GM12891 (cell line): Measurements from ENCODE around the gene DUSP21.
"Not testable (repeated sequence)": the region's sequence is repeated elsewhere in the genome, so short reads cannot be mapped to it uniquely, and the experiment has no call there.

Source experiments
- DNase-seq: peaks from one replicate; pipeline ENCODE4 v3.0.0; 2011; ENCODE audit warnings: low spot score; ENCODE audit not compliant: insufficient read length
- FAIRE-seq: peaks from 2 replicates; lab custom pipeline; 2011; peaks lifted over from hg19 to GRCh38; lab: Jason Lieb, UNC
- PAX5 ChIP-seq: IDR thresholded peaks from 2 replicates; pipeline ENCODE4 v1.6.1; 2011; ENCODE audit warnings: low read length, moderate library complexity, mild to moderate bottlenecking; ENCODE audit not compliant: insufficient read depth, severe bottlenecking
- POLR2A ChIP-seq: IDR thresholded peaks from 2 replicates; pipeline ENCODE4 v1.6.1; 2011; ENCODE audit warnings: low read depth, low read length, control low read depth
- POLR2AphosphoS5 ChIP-seq: IDR thresholded peaks from 2 replicates; pipeline ENCODE4 v1.6.1; 2011; ENCODE audit warnings: low read depth, low read length, control low read depth
- POU2F2 ChIP-seq: IDR thresholded peaks from 2 replicates; pipeline ENCODE4 v1.6.1; 2011; ENCODE audit warnings: low read depth, mild to moderate bottlenecking, control low read depth, low read length, moderate library complexity
- SPI1 ChIP-seq: IDR thresholded peaks from 2 replicates; pipeline ENCODE4 v1.6.1; 2011; ENCODE audit warnings: low read depth, low read length, control low read depth
- TAF1 ChIP-seq: IDR thresholded peaks from 2 replicates; pipeline ENCODE4 v1.6.1; 2011; ENCODE audit warnings: low read depth, low read length, control low read depth

Gene DUSP21

DNA sequence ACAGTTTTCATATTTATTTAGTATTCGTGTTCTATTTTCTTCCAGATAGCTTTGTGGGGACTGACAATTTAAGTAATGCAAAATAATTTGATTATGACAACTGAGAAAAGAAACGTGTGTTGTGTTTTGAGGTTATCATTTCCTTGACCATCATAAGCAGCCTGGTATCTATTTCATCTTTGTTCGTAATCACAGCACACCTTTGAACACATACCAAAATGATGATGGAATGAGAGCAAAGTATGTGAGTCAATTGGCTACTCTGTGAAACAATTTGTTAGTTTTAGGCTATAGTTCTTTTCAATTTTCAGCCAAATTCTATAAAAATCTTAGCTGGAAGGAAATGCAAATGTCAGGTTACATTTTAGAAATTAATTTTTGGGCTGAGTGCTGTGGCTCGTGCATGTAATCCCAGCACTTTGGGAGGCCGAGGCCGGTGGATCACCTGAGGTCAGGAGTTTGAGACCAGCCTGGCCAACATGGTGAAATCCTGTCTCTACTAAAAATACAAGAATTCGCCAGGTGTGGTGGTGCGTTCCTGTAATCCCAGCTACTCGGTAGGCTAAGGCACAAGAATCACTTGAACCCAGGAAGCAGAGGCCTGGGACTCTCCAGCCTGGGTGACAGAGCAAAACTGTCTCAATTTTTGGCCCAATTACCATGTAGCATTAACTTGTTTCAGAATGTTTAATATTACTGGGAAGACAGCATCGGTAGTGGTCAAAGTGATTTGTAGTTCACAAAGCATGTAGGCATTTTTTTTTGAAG, 1.1 kb upstream of the DUSP21 start:
- TF ChIP-seq POLR2AphosphoS5 (no peak), PAX5 (no peak), TAF1 (no peak), POLR2A (no peak), POU2F2 (no peak), SPI1 (no peak)
- DNase-seq = no peak
- no peak for FAIRE-seq

DNA sequence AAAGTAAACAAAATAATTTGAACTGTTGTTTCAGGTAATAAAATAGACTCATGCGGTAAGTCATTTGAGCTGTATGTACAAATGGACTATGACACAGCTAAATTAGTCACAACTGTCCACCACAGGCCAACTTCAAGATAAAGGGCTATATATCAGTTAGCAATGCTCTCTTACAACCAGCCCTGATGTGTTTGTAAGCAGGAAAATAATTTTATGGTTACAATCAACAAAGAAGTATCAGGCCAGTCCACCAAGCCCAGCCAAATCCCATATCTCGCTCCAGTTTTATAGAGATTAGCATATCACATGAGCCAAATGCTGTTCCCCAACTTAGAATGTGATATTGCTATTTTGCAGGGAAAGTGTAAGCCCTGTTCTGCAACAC, 511 bp upstream of the DUSP21 start:
- FAIRE-seq (no peak), DNase-seq (no peak)
- TF ChIP-seq SPI1 (no peak), POLR2A (no peak), TAF1 (no peak), POLR2AphosphoS5 (no peak), PAX5 (no peak)

DNA sequence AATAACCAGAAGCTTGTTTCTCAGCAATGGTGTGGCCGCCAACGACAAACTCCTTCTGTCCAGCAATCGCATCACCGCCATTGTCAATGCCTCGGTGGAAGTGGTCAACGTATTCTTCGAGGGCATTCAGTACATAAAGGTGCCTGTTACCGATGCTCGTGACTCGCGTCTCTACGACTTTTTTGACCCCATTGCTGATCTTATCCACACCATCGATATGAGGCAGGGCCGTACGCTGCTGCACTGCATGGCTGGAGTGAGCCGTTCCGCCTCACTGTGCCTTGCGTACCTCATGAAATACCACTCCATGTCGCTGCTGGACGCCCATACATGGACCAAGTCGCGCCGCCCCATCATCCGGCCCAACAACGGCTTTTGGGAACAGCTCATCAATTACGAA, 383 bp downstream of the DUSP21 start:
- DNase-seq (no peak), FAIRE-seq (no peak)
- TF ChIP-seq PAX5 (no peak), POU2F2 (no peak), POLR2A (no peak), POLR2AphosphoS5 (no peak), TAF1 (no peak)

GRCh38 chrX:44850891-44851290, 7.1 kb downstream of the DUSP21 start:
- FAIRE-seq, DNase-seq: not testable (repeated sequence)

DNA sequence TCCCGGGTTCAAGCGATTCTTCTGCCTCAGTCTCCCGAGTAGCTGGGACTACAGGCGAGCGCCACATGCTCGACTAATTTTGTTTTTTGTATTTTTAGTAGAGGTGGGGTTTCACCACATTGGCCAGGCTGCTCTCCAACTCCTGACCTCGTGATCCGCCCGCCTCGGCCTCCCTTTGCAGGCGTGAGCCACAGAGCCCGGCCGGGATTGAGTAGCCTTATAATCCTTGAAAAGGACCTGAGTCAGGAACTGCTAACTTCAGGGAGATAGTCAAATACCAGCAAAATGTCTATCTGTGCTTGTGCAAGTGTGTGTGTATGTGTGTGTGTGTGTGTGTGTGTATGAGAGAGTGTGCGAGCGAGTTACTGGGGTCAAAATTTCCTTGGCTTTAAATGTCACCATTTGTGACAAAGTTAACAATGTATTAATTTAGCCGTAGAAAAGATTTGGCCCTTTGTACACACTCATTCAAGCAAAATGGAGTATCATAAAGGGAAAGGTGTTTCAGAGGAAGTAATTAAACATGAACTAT, 27.4 kb downstream of the DUSP21 start:
- no peak for DNase-seq
- TF ChIP-seq POU2F2 (no peak), POLR2A (no peak), TAF1 (no peak), PAX5 (no peak), SPI1 (no peak), POLR2AphosphoS5 (no peak)
- no peak for FAIRE-seq

DNA sequence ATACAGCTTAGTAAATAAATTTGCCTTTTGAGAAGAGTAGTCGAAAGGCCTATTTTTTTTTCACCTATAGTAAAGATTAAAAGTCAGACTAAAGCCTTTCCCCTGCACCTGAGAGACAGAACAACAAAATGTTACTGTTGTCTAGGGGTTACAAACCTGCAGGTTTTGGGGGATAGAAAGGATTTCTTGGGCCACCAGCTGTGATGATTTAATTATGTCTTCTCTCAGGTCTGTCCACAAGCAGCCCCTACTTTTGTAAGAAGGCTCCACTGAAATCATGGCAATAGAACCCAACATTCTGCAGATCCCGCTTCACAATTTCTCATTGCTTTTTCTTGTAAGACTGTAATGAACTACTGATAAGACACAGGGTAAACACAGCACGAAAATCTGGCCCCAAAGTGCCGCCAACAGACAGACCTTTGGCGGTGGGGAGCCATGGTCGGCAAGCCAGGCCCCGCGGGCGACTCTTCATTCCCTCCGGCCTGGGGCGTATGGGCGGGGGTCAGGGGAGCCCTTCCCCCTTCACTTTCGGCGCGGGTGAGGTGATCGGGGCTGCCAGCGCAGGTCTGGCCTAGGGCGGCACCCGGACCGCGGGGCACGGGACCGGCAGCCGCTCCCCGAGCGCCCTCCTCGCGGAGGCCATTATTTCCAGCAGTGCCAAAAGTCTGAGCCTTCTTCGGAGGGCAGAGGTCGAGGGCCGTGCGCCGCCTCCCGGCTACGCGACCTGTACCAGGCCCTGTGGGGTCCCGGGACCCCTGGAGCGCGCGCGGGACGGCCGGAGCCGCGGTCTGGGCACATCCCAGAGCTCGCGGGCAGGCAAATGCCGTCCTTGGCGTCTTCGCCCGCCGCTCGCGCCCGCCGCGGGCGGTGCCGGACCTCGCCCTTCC, 28.4 kb downstream of the DUSP21 start:
- TF ChIP-seq POLR2A (peak; percentile 9; the same call in 1 of the 2 replicates), PAX5 (no peak), TAF1 (no peak), POLR2AphosphoS5 (no peak), POU2F2 (no peak), SPI1 (no peak)
- FAIRE-seq = peak; percentile 28

GRCh38 chrX:44872821-44873414, 29.1 kb downstream of the DUSP21 start, which contains the start of gene KDM6A:
Gene KDM6A (plus strand): TSS chrX:44873188. CDS start chrX:44873552, 364 bp downstream.
- FAIRE-seq = peak; percentile 99
- 0 out of 2 replicates have a peak, but pooled peaks have one; percentile 30 for TF ChIP-seq TAF1
- TF ChIP-seq PAX5 = no peak
- peak; percentile 71 for DNase-seq

More for the DNA sequence above, 28.4 kb downstream of the DUSP21 start:
- DNase-seq = no peak

DNA sequence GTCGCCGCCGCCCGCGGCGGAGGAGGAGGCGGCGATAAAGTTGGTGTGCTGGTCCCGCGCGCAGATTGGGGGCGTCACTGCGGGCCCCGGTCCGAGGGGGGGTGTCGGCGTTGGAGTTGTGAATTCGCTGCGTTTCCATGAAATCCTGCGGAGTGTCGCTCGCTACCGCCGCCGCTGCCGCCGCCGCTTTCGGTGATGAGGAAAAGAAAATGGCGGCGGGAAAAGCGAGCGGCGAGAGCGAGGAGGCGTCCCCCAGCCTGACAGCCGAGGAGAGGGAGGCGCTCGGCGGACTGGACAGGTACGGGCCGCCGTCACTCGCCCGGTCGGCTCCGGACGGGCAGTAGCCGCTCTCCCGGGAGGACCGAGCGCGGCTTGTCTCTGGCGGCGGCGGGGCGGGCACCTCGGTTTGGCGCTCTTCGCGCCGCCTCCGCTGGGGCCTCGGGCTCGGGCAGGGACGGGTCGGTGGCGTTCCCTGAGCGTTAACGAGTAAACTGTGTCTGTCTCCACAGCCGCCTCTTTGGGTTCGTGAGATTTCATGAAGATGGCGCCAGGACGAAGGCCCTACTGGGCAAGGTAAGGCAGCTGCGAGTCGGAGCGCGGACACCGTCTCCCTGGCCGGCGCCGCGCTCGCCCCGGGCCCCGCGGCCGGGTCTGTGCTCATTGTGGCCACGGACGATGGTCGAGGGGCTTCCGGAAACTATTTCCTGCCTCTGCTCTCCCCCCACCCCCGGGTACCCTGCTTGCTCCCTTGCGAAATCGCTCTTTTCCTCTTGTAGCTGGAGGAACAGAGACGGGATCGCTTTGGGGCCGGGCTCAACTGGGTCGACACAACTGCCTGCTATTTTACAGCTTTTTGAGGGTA, 29.8 kb downstream of the DUSP21 start:
- FAIRE-seq (peak; percentile 33), DNase-seq (no peak)
- no peak for TF ChIP-seq PAX5
- TF ChIP-seq TAF1 = no peak; the same call in 1 of the 2 replicates
- TF ChIP-seq SPI1 = no peak
- TF ChIP-seq POU2F2 = no peak
- no peak for TF ChIP-seq POLR2AphosphoS5
- no peak for TF ChIP-seq POLR2A
